Esophagus squamous epithelium (tissue), 5 donors: ENCODE results near the gene SLC35E1. TPM values are rescaled to one million over a fixed set of nuclear protein-coding genes. Genes with fewer than 3 reads are reported as not detected.

ENCODE experiments used
- DNase-seq: peaks from one replicate; lab custom pipeline; 2025; lab: John Stamatoyannopoulos, UW
- H3K27ac ChIP-seq, 4 donors: fragments of 200-600 bp; sonication (generic); one replicate each; pipeline ENCODE4 v1.5.1; 2016 to 2019; ENCODE audit warnings: mild to moderate bottlenecking in 1 of 4
- H3K27me3 ChIP-seq, 4 donors: fragments of 200-600 bp; sonication (generic); 1 replicate in 3 of 4; 2 replicates in 1 of 4; pipeline versions ENCODE4 v1.5.1 to v1.6.0; 2017 to 2021; ENCODE audit warnings: antibody characterized with exemption in 1 of 4
- H3K36me3 ChIP-seq, 3 donors: fragments of 200-600 bp; sonication (generic); one replicate each; pipeline ENCODE4 v1.5.1; 2016 to 2019
- H3K4me1 ChIP-seq, 3 donors: fragments of 200-600 bp; sonication (generic); one replicate each; pipeline ENCODE4 v1.5.1; 2017 to 2019
- H3K4me3 ChIP-seq, 4 donors: fragments of 200-600 bp; sonication (generic); 1 replicate in 3 of 4; 2 replicates in 1 of 4; pipeline ENCODE4 v1.5.1; 2016 to 2019; ENCODE audit warnings: mild to moderate bottlenecking in 2 of 4, moderate library complexity in 1 of 4
- H3K9me3 ChIP-seq, 3 donors: fragments of 200-600 bp; sonication (generic); one replicate each; pipeline ENCODE4 v1.5.1; 2016 to 2019
- CTCF ChIP-seq, 6 experiments: fragments of 450-650 bp in 4 of 6; fragments of 200-600 bp in 2 of 6; sonication (generic) in 2 of 6; IDR thresholded peaks; one replicate each; pipeline ENCODE4 v1.5.1; 2016 to 2019; ENCODE audit warnings: antibody characterized with exemption in 6 of 6, mild to moderate bottlenecking in 4 of 6, moderate library complexity in 4 of 6
- POLR2A ChIP-seq, 4 donors: fragments of 450-650 bp; IDR thresholded peaks; one replicate each; pipeline ENCODE4 v1.6.1; 2017; ENCODE audit warnings: antibody characterized with exemption in 4 of 4, mild to moderate bottlenecking in 4 of 4, moderate library complexity in 3 of 4
- WGBS, 2 donors: methylation state at CpG; one replicate each; pipeline ENCODE4 v1.1.5; 2018; 5-methylcytosine and 5-hydroxymethylcytosine counted together
- intact Hi-C: fragments of 100-400 bp; cut with DNase I; formaldehyde crosslinking; loops from one replicate; pipeline ENCODE4 v1.15.0; 2022
- total RNA-seq, 4 donors: library from RNA; depleted of rRNA; stranded (reverse); fragments of >200 nt; gene quantifications; one replicate each; pipeline ENCODE4 v1.1.0, GENCODE V29; 2016
- donor health status: DM: yes; HTN: yes; CAD: no.

SLC35E1 gene
- total RNA-seq, 4 donors from 2014 or later = 22.6 to 29.4 (median 25.3) TPM

- no peaks in the 10 kb centered on the region for H3K27me3 ChIP-seq
- DNase-seq = no peak
- H3K4me1 ChIP-seq = peaks cover 5 to 70% (median 16%) of the 10 kb centered on the region in 3 donors
- no peak overlapping the region for H3K27ac ChIP-seq
- intact Hi-C loops = no loop called here
- 38 to 39% methylated on average over 3 to 6 of the region's 7 CpGs for WGBS, 2 donors
- H3K36me3 ChIP-seq = peaks cover 0 to 24% (median 0%) of the 10 kb centered on the region in 3 donors
- TF ChIP-seq POLR2A (IDR thresholded peaks at IDR 0.05) = no peak
- TF ChIP-seq CTCF (IDR thresholded peaks at IDR 0.05) = no peak
- no peak overlapping the region for H3K4me3 ChIP-seq
- no peaks in the 10 kb centered on the region for H3K9me3 ChIP-seq
Observed at GRCh38 chr19:16619457-16619856, 47.2 kb upstream of the SLC35E1 start.

GRCh38 chr19:16618248-16618647 lies 46.0 kb upstream of the SLC35E1 start:
- no peaks in the 10 kb centered on the region for H3K27me3 ChIP-seq
- TF ChIP-seq POLR2A (IDR thresholded peaks at IDR 0.05) (no peak), CTCF (IDR thresholded peaks at IDR 0.05) (no peak)
- H3K4me3 ChIP-seq = no peak overlapping the region
- H3K9me3 ChIP-seq = no peaks in the 10 kb centered on the region
- no peak for DNase-seq
- 92 to 100% methylated on average over 1 to 7 of the region's 7 CpGs for WGBS, 2 donors
- peaks cover 0 to 12% (median 0%) of the 10 kb centered on the region in 3 donors for H3K36me3 ChIP-seq
- intact Hi-C loops = no loop called here
- H3K4me1 ChIP-seq = peaks cover 5 to 67% (median 16%) of the 10 kb centered on the region in 3 donors
- H3K27ac ChIP-seq = no peak overlapping the region

GRCh38 chr19:16615808-16616207 lies 43.6 kb upstream of the SLC35E1 start:
- H3K27me3 ChIP-seq = no peaks in the 10 kb centered on the region
- no peak overlapping the region for H3K4me3 ChIP-seq
- H3K9me3 ChIP-seq = no peaks in the 10 kb centered on the region
- H3K36me3 ChIP-seq = peaks cover 0 to 4% (median 0%) of the 10 kb centered on the region in 3 donors
- DNase-seq = no peak
- H3K27ac ChIP-seq = no peak overlapping the region
- WGBS, 2 donors = 80 to 100% methylated on average over 1 of the region's 1 CpG
- intact Hi-C loops = no loop called here
- H3K4me1 ChIP-seq = peaks cover 5 to 65% (median 16%) of the 10 kb centered on the region in 3 donors
- TF ChIP-seq POLR2A (IDR thresholded peaks at IDR 0.05) (no peak), CTCF (IDR thresholded peaks at IDR 0.05) (no peak)

GRCh38 chr19:16614941-16615340 lies 42.7 kb upstream of the SLC35E1 start:
- no peak overlapping the region for H3K27ac ChIP-seq
- DNase-seq = no peak
- peaks cover 0 to 4% (median 0%) of the 10 kb centered on the region in 3 donors for H3K36me3 ChIP-seq
- H3K27me3 ChIP-seq = no peaks in the 10 kb centered on the region
- TF ChIP-seq POLR2A (IDR thresholded peaks at IDR 0.05) = no peak
- TF ChIP-seq CTCF (IDR thresholded peaks at IDR 0.05) = no peak
- peaks cover 3 to 63% (median 12%) of the 10 kb centered on the region in 3 donors for H3K4me1 ChIP-seq
- intact Hi-C loops = no loop called here
- H3K9me3 ChIP-seq = no peaks in the 10 kb centered on the region
- H3K4me3 ChIP-seq = no peak overlapping the region
- WGBS, 2 donors = 46 to 59% methylated on average over 2 of the region's 2 CpGs

GRCh38 chr19:16613841-16614240 lies 41.6 kb upstream of the SLC35E1 start:
- intact Hi-C loops = no loop called here
- 73 to 89% methylated on average over 1 to 2 of the region's 2 CpGs for WGBS, 2 donors
- TF ChIP-seq POLR2A (IDR thresholded peaks at IDR 0.05) (no peak), CTCF (IDR thresholded peaks at IDR 0.05) (no peak)
- Histone ChIP-seq H3K36me3 (peaks cover 0 to 4% (median 0%) of the 10 kb centered on the region in 3 donors), H3K9me3 (no peaks in the 10 kb centered on the region), H3K27ac (no peak overlapping the region), H3K27me3 (no peaks in the 10 kb centered on the region), H3K4me1 (peaks cover 1 to 61% (median 5%) of the 10 kb centered on the region in 3 donors), H3K4me3 (no peak overlapping the region)
- no peak for DNase-seq
